WI38 (cell line): Measurements from ENCODE around the gene ETV1.

Source experiments
- H3K4me3 ChIP-seq: 2 replicates; pipeline ENCODE4 v1.5.1; 2011; ENCODE audit warnings: low read depth, mild to moderate bottlenecking, control low read depth, low read length
- TF ChIP-seq, protein P1 (sequence below): IDR thresholded peaks from 2 replicates; pipeline ENCODE4 v1.5.1; 2012; ENCODE audit warnings: low read depth, mild to moderate bottlenecking, control low read depth, low read length

The ETV1 gene

GRCh38 chr7:13871008-13871407, 118.5 kb downstream of the ETV1 start:
- H3K4me3 ChIP-seq, result no peak overlapping the region
- TF ChIP-seq, protein P1, sequence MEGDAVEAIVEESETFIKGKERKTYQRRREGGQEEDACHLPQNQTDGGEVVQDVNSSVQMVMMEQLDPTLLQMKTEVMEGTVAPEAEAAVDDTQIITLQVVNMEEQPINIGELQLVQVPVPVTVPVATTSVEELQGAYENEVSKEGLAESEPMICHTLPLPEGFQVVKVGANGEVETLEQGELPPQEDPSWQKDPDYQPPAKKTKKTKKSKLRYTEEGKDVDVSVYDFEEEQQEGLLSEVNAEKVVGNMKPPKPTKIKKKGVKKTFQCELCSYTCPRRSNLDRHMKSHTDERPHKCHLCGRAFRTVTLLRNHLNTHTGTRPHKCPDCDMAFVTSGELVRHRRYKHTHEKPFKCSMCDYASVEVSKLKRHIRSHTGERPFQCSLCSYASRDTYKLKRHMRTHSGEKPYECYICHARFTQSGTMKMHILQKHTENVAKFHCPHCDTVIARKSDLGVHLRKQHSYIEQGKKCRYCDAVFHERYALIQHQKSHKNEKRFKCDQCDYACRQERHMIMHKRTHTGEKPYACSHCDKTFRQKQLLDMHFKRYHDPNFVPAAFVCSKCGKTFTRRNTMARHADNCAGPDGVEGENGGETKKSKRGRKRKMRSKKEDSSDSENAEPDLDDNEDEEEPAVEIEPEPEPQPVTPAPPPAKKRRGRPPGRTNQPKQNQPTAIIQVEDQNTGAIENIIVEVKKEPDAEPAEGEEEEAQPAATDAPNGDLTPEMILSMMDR, result no peak

DNA sequence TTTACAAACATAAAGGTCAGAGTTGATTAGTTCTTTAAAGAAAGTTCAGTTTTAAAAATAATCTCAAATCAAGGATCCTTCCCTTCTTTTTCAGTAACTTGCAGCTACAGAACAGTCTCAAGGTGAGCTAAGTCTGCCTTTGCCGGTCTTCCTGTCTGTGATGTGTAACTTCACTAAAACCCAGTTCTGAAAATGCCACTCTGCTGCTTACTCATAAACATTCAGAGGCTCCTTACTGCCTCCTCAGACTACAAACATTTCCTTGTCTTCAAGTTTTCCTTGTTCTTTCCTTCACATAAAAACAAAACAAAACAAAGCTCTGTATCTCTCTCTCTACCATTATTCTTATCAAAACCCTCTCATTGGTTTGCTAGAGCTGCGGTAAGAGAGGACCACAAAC, 128.7 kb downstream of the ETV1 start:
- H3K4me3 ChIP-seq, result no peak overlapping the region
- TF ChIP-seq, protein P1, result no peak

GRCh38 chr7:13856012-13856411, 133.5 kb downstream of the ETV1 start:
- no peak overlapping the region for H3K4me3 ChIP-seq
- TF ChIP-seq, protein P1, result no peak

DNA sequence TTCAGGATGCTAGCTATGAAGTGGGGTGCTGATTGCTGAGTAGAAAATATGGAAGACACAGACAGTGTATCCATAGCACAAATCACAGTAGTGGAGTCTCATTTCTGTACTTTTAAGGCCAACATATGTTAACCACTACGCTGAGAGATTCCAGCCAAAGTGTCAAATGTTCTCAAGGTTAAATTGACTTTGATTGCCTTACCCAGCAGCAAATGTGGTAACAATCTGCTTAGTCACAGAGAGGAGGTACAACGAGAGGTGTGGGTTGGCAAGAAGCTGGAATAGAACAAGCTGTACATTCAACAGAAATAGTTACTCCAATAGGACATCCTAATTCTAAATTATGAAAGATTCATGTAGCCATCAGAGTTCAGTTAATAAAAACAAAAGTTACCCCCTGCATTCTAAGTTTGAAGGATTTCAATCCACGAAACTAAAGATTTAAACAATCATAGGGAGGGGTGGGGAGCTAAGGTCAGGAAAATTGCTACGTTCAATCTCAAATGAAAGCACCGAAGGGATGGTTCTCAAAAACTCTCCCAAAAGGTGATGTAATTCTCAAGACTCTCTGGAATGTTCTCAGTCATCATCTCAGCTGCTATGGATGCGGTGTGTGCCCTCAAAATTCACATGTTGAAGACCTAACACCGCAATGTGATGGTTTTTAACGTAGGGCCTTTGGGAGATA, 137.0 kb downstream of the ETV1 start:
- TF ChIP-seq, protein P1, result no peak
- no peak overlapping the region for H3K4me3 ChIP-seq

GRCh38 chr7:13851736-13852135, 137.7 kb downstream of the ETV1 start:
- TF ChIP-seq, protein P1, result no peak
- H3K4me3 ChIP-seq, result no peak overlapping the region

- TF ChIP-seq, protein P1, result no peak
- H3K4me3 ChIP-seq, result no peak overlapping the region
Measured at GRCh38 chr7:13850185-13850752, 139.2 kb downstream of the ETV1 start.

GRCh38 chr7:13849163-13849892, 140.1 kb downstream of the ETV1 start:
- no peak overlapping the region for H3K4me3 ChIP-seq
- TF ChIP-seq, protein P1, result no peak
